Smooth muscle cell (in vitro differentiated cells): ENCODE results near the gene FGA. TPM values are rescaled to one million over a fixed set of nuclear protein-coding genes. Genes with fewer than 3 reads are reported as not detected.

Experiments used
- DNase-seq: peaks from one replicate; lab custom pipeline; 2025; ENCODE audit not compliant: unreplicated experiment; lab: John Stamatoyannopoulos, UW
- H2AFZ ChIP-seq: fragments of 200-600 bp; sonication (generic); 2 replicates; pipeline ENCODE4 v1.6.0; 2016; ENCODE audit warnings: antibody characterized with exemption, low read depth, mild to moderate bottlenecking
- H3F3A ChIP-seq: fragments of 200-600 bp; sonication (generic); 2 replicates; pipeline ENCODE4 v1.6.0; 2017; ENCODE audit warnings: antibody characterized with exemption, low read depth
- H3K27ac ChIP-seq: fragments of 200-600 bp; sonication (generic); 2 replicates; pipeline ENCODE4 v1.5.1; 2016; ENCODE audit warnings: low read depth, mild to moderate bottlenecking
- H3K27me3 ChIP-seq: fragments of 200-600 bp; sonication (generic); 2 replicates; pipeline ENCODE4 v1.6.1; 2016; ENCODE audit warnings: low read depth, mild to moderate bottlenecking
- H3K36me3 ChIP-seq: fragments of 200-600 bp; sonication (generic); 2 replicates; pipeline ENCODE4 v1.5.1; 2016; ENCODE audit warnings: low read depth
- H3K4me1 ChIP-seq: fragments of 200-600 bp; sonication (generic); 2 replicates; pipeline ENCODE4 v1.5.1; 2016; ENCODE audit warnings: low read depth
- H3K4me2 ChIP-seq: fragments of 200-600 bp; sonication (generic); 2 replicates; pipeline ENCODE4 v1.6.0; 2016; ENCODE audit warnings: mild to moderate bottlenecking
- H3K4me3 ChIP-seq: fragments of 200-600 bp; sonication (generic); 2 replicates; pipeline ENCODE4 v1.5.1; 2016; ENCODE audit warnings: mild to moderate bottlenecking
- H3K79me2 ChIP-seq: fragments of 200-600 bp; sonication (generic); 2 replicates; pipeline ENCODE4 v1.6.0; 2016; ENCODE audit warnings: low read depth, mild to moderate bottlenecking
- H3K9ac ChIP-seq: fragments of 200-600 bp; sonication (generic); 2 replicates; pipeline ENCODE4 v1.6.0; 2016; ENCODE audit warnings: low read depth
- H3K9me3 ChIP-seq: fragments of 200-600 bp; sonication (generic); replicated peaks from 2 replicates; pipeline ENCODE4 v1.5.1; 2016; ENCODE audit warnings: low read depth
- H4K20me1 ChIP-seq: fragments of 200-600 bp; sonication (generic); 2 replicates; pipeline ENCODE4 v1.6.0; 2016; ENCODE audit warnings: low read depth
- CTCF ChIP-seq: fragments of 200-600 bp; sonication (generic); IDR thresholded peaks from 2 replicates; pipeline ENCODE4 v1.5.1; 2017; ENCODE audit warnings: borderline replicate concordance, mild to moderate bottlenecking, antibody characterized with exemption; ENCODE audit not compliant: insufficient read depth, poor library complexity, severe bottlenecking
- WGBS: methylation state at CpG from one replicate; pipeline ENCODE4 v1.1.7; 2016; ENCODE audit warnings: low lambda C conversion rate; 5-methylcytosine and 5-hydroxymethylcytosine counted together
- polyA plus RNA-seq: library from polyadenylated mRNA; unstranded; fragments of >200 nt; fragmentation: Nextera tagmentation; extraction: Ambion mirVana; gene quantifications from 2 replicates; pipeline ENCODE4 v1.2.1, GENCODE V29; 2016
- total RNA-seq: library from RNA; depleted of rRNA; stranded (reverse); fragments of >200 nt; gene quantifications from 2 replicates; pipeline ENCODE4 v1.2.3, GENCODE V29; 2014

FGA gene
- total and polyA plus RNA-seq, 2 experiments from 2014 or later: 0.04 to 0.21 TPM

DNA sequence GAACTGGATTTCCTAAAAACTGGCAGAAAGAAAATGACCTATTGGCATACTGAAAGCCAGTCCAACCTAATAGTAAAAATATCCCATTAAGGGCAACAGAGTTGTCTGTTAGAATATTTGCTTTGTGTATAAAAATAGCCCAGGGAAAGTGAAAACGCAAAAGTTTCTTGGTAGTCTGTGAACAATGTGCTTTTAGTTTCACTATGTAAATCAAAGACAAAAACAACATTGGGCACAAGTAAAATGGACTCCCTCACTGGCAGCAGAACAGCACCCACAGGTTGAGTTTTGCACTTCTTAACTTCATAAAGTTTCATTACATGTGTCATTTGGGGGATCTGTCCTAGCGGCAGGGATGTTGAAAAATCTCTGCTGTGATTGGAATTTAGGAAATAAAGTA lies 26.2 kb upstream of the FGA start:
- Histone ChIP-seq H3K27ac (no peak overlapping the region), H3K9me3 (no peaks in the 10 kb centered on the region), H3K4me1 (no peaks in the 10 kb centered on the region), H3K9ac (no peak overlapping the region), H3K4me2 (no peak overlapping the region), H3K36me3 (no peaks in the 10 kb centered on the region), H4K20me1 (no peaks in the 10 kb centered on the region), H3K79me2 (no peaks in the 10 kb centered on the region), H3K27me3 (no peaks in the 10 kb centered on the region), H3K4me3 (no peak overlapping the region), H2AFZ (no peak overlapping the region), H3F3A (no peaks in the 10 kb centered on the region)
- TF ChIP-seq CTCF: no peak
- WGBS: 92% methylated on average over 2 of the region's 2 CpGs
- no peak for DNase-seq

DNA sequence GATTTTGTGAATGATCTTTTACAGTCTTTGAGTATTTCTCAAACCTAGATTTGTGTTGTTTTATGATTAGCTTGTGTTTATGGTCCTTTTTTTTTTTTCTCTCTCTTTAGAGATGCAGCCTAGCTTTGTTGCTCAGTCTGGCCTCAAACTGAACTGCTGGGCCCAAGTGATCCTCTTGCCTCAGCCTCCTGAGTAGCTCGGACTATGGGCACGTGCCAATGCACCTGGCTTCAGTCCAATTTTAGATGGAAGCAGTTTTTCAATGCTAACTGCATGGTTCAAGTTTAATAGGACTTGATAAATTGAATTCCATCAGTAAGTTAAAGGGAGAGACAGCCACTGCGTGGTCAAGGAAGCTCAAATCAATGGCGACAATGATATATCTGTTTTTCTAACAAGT lies 25.7 kb upstream of the FGA start:
- WGBS: 91% methylated on average over 4 of the region's 4 CpGs
- TF ChIP-seq CTCF: no peak
- H3K79me2 ChIP-seq: no peaks in the 10 kb centered on the region
- no peak overlapping the region for H3K9ac ChIP-seq
- no peak overlapping the region for H3K27ac ChIP-seq
- no peak for DNase-seq
- no peak overlapping the region for H3K4me3 ChIP-seq
- no peak overlapping the region for H2AFZ ChIP-seq
- H3K4me1 ChIP-seq: no peaks in the 10 kb centered on the region
- no peaks in the 10 kb centered on the region for H4K20me1 ChIP-seq
- no peaks in the 10 kb centered on the region for H3K27me3 ChIP-seq
- no peak overlapping the region for H3K4me2 ChIP-seq
- H3F3A ChIP-seq: no peaks in the 10 kb centered on the region
- no peaks in the 10 kb centered on the region for H3K36me3 ChIP-seq
- no peaks in the 10 kb centered on the region for H3K9me3 ChIP-seq

DNA sequence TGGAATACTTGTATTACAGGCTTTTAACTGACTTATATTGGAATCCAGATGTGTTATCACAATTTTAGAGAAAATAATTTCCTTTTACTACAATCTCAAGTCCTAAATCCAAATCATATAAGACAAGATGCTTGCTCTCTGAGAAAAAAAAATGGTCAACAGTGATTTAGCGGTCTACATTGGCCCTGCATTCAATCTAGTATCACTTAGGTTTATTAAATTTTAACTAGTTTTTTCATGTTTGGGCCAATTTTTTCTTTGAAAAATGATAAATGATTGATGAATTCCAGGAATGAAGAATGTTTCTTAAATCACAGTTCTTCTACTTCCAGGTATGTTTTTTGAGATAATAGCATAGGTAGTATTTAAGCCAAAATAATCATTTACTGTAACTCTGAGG lies 24.7 kb upstream of the FGA start:
- no peak for DNase-seq
- Histone ChIP-seq H3K79me2 (no peaks in the 10 kb centered on the region), H3K9me3 (no peaks in the 10 kb centered on the region), H3K36me3 (no peaks in the 10 kb centered on the region), H3K4me3 (no peak overlapping the region), H3K4me1 (no peaks in the 10 kb centered on the region), H3K9ac (no peak overlapping the region), H3K27ac (no peak overlapping the region), H3K27me3 (peaks cover 7% of the 10 kb centered on the region), H3F3A (no peaks in the 10 kb centered on the region), H4K20me1 (no peaks in the 10 kb centered on the region), H3K4me2 (no peak overlapping the region), H2AFZ (no peak overlapping the region)
- TF ChIP-seq CTCF: no peak
- WGBS: 91% methylated on average over 1 of the region's 1 CpG

DNA sequence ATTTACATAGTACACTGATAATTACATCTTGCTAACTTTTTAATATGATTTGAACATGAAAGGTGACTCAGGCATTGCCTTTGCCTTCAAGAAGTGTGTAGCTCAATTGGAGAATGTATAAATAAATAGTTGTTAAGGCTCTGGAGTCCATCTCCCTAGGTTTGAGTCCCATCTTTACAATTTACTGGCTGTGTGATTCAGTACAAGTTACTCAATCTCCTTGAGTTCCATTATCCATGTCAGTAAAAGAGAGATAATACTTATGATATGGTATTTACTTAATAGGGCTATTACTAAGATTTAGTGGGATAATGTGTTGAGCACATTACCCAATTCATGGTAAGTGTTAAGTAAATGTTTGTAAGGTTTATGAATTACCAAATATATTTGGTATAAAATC lies 23.8 kb upstream of the FGA start:
- Histone ChIP-seq H2AFZ (no peak overlapping the region), H3K9me3 (no peaks in the 10 kb centered on the region), H3K4me3 (no peak overlapping the region), H3F3A (no peaks in the 10 kb centered on the region), H3K4me2 (no peak overlapping the region), H3K4me1 (no peaks in the 10 kb centered on the region), H3K9ac (no peak overlapping the region), H3K27ac (no peak overlapping the region), H3K27me3 (peaks cover 12% of the 10 kb centered on the region), H4K20me1 (no peaks in the 10 kb centered on the region), H3K36me3 (no peaks in the 10 kb centered on the region), H3K79me2 (no peaks in the 10 kb centered on the region)
- no peak for TF ChIP-seq CTCF
- no peak for DNase-seq
